ENCODE data around the gene CTIF.
"Not testable (repeated sequence)": the region's sequence is repeated elsewhere in the genome, so short reads cannot be mapped to it uniquely, and the experiment has no call there.

The CTIF gene

GRCh38 chr18:48649231-48649630 is 110.4 kb downstream of the CTIF start:
- peak; percentile 21 for DNase-seq

- DNase-seq: not testable (repeated sequence)
These were observed 115.8 kb downstream of the CTIF start for GRCh38 chr18:48654591-48654990.

- no peak for DNase-seq
These were observed 116.7 kb downstream of the CTIF start for GRCh38 chr18:48655508-48655907.

GRCh38 chr18:48656176-48656575 is 117.3 kb downstream of the CTIF start:
- DNase-seq: no peak

DNA sequence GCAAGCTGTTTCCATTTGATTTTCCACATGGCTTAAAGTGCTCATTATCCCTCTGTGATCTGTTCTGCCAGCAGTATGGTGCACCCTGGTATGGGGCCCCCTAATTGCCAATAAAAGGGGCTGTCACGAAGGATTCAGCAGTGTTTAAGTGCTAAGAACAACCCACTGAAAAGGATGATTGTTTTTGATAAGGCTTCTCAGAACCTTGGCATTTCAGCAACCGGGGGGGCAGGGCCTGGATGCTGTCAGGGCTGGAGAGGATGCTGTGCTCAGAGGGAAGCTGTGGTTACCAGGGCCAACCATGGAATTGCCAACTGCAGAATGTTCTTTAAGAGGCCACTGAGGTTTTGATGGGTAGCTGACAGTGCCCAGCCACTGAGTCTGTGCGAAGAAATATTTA is 117.8 kb downstream of the CTIF start:
- peak; percentile 28 for DNase-seq

DNA sequence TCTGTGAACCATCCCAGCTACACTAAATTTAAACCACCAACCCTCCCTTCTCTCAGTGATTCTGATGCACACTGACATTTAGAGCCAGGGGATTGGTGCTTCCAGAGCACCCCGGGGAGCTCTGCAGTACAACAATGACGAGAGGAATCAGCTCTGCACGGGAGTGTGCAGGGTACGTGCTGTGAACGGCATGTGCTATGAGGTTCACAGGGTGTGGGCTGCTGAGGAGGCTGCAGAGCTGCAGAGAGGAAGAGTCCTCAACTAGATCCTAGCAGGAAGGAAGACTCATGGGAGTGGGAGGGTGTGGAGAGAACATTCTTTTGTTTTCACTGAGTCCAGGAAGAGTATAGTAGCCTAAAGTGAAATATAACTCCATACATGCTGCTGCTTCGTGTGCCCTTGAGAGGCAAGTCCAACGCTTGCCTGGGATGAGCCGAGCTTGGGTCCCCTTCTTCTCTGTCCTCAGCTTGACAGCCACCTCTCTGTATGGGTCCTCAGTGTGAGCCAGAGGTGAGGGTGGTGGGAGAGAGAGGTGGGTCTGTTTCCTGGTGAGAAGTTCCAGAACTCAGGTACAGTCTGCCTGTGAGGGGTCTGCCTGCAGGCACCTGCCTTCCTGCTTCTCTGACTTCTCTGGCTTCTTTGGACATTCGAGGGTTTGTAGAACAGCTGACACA is 118.8 kb downstream of the CTIF start:
- DNase-seq: no peak

GRCh38 chr18:48658721-48659120 is 119.9 kb downstream of the CTIF start:
- no peak for DNase-seq

- no peak for DNase-seq
These were observed 120.6 kb downstream of the CTIF start for GRCh38 chr18:48659188-48660009.

- DNase-seq: no peak
These were observed 121.8 kb downstream of the CTIF start for GRCh38 chr18:48660346-48661228.

- DNase-seq: no peak
These were observed 122.6 kb downstream of the CTIF start for GRCh38 chr18:48661421-48661820.

GRCh38 chr18:48662011-48662661 is 123.3 kb downstream of the CTIF start:
- DNase-seq: no peak

- DNase-seq: no peak
These were observed 124.5 kb downstream of the CTIF start for GRCh38 chr18:48663096-48663930.

DNA sequence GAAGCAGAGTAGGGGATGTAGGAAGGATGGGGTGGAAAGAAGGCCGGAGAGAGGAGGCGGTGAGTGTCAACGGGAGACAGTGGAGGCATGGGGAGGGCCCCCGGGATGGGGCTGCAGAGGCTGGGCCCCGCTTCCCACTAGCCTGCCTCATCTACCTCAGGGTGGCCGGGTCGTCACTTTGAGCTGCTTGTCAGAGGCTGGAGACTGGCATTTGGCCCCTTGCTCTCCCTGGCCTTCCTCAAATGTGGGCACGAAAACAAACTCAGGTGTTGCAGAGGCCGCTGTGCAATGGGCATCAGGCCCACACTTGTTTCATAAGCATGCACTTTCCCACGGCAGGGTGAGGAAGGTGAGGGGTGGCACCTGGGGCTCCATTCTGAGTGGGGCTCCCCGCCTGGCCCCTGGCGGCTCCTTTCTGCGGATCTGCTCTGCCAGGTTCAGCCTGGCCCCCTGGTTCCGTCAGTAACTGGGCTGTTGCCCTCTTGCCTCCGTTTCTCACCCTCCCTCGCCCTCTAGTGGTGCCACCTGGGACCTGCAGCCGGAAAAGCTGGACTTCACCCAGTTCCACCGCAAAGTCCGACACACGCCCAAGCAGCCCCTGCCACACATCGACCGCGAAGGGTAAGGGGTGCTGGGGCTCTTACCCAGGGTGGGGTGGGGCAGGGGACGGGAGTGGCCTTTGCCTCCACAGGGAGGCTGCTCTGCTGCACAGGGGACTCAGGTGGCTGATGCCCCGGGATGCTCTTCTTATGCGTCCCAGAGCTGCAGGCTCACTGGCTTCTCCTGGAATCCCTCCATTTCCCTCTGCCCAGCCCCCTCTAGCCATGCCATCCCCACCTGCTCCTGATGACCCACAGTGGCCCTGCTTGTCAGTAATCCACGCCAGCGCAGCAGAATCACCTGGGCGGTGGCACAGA is 125.4 kb downstream of the CTIF start:
- no peak for DNase-seq

DNA sequence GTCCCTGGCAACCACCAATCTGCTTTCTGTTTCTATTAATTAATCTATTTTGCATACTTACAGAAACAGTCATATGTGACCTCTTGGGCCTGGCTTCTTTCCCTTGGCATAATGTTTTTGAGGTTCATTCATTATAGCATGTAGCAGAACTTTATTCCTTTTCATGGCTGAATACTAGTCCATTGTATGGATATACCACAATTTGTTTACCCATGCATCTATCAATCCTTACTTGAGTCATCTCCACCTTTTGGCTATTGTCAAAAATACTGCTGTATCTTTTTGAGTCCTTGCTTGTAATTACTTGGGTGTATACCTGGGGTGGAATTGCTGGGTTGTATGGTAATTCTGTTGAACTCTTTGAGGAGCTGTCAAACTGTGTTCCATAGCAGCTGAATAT is 126.8 kb downstream of the CTIF start:
- no peak for DNase-seq

DNA sequence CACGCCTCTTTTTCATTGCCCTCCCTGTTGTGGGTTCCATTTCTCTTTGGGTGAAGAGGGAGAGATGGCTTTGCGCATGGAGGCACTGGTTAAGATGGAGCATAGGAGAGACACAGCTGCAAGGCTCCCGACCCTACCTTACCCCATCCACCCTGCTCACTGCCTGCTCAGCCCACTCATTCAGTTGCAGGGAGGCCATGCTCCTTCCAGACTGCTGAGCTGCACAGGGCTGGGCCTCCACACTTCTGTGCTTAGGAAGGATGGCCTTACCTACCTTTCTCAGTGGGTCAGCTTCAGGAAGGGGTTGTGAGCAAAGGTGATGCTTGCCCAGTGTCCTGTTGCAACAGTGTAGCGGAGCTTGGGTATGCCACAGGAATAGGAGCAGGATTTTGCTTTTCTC is 127.8 kb downstream of the CTIF start:
- no peak for DNase-seq

- DNase-seq: peak; percentile 95
These were observed 128.7 kb downstream of the CTIF start for GRCh38 chr18:48667276-48668254.

DNA sequence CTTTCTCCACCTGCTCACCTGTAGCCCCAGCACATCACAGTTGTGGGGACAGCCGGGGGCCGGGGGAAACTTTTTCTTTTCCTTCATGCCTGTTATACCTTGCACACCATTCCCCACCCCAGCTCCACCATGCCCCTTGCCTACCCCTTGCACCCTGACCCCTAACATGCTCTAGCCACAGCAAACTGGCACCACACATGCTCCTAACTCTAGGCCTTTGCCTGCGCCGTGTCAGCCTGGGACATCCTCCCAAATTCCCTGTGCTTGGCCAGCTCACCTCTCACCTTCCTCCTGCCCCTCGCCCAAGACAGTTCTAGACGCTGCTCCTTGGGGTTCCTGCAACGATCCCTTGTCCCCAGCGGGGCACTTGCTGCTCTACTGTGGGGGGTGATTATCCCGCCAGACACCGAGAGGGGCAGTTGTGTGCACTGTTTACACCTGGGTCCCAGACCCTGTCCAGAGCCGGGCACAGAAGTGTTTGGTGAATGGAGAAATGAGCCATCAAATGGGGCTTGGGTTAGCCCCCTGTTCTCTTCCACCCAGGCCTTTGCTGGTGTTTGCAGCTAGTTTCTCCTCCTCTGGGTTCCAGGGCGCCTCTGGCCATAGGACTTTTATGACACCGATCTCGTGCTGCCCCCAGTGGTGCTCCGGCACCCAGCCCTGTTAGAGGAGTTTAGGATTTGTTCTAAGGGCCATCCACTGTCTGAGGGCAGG is 129.8 kb downstream of the CTIF start:
- no peak for DNase-seq

DNA sequence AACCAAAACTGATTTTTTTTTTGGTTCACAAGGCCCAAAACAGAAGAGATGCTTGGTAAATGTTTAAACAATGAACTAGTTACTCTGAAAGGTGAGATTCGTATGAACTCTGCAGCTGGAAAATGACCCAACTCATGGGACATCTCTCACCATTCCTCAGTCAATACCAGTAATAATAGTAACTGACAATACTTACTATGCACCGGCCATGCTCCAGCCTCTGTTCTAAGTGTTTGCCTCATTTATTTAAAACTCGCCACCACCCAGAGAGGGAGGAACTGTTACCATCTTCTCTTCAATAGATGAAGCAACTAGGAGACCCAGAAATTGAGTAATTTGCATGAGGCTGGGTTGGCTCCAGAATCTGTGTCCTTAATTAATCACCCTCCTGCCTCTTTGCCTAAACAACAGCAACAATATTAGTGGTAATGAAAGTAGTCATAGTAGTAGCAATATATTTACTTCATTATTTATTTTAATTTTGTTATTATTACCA is 130.4 kb downstream of the CTIF start:
- no peak for DNase-seq
